H1 (cell line): ENCODE data around the gene STAC. TPM values are rescaled to one million over a fixed set of nuclear protein-coding genes. Genes with fewer than 3 reads are reported as not detected.

Experiments
- CTCF ChIA-PET: fragments of 300-600 bp; sonication (Branson Sonifier 250); formaldehyde crosslinking; loops from one replicate; lab custom pipeline; 2021; ENCODE audit not compliant: partially characterized antibody; lab: Charles Lee
- POLR2A ChIA-PET: fragments of 300-600 bp; sonication (Branson Sonifier 250); formaldehyde crosslinking; loops from one replicate; lab custom pipeline; 2021; ENCODE audit warnings: inconsistent platforms; ENCODE audit not compliant: partially characterized antibody; lab: Charles Lee
- DNase-seq, 2 experiments: peaks; one replicate each; pipeline versions ENCODE4 v3.0.0 to v3.0.0-alpha.2; 2010 to 2022; ENCODE audit warnings: low spot score in 2 of 2, low read depth in 1 of 2, mixed read lengths in 1 of 2
- FAIRE-seq: peaks from 2 replicates; lab custom pipeline; 2011; peaks lifted over from hg19 to GRCh38; lab: Jason Lieb, UNC
- H2AFZ ChIP-seq: 2 replicates; pipeline ENCODE4 v1.8.1; 2012; ENCODE audit warnings: low read length, inconsistent platforms
- H2AK5ac ChIP-seq: 2 replicates; pipeline ENCODE4 v1.6.1; 2013; ENCODE audit warnings: low read depth, low read length
- H2BK120ac ChIP-seq: replicated peaks from 2 replicates; pipeline ENCODE3; 2013; ENCODE audit warnings: low read depth, low read length, inconsistent platforms
- H2BK12ac ChIP-seq: 2 replicates; pipeline ENCODE4 v1.6.1; 2013; ENCODE audit warnings: low read depth, low read length
- H2BK15ac ChIP-seq: 2 replicates; pipeline ENCODE4 v1.6.1; 2013; ENCODE audit warnings: low read length
- H2BK20ac ChIP-seq: 2 replicates; pipeline ENCODE4 v1.6.1; 2013; ENCODE audit warnings: low read length
- H2BK5ac ChIP-seq: 2 replicates; pipeline ENCODE4 v1.6.1; 2013; ENCODE audit warnings: low read depth, low read length
- H3K14ac ChIP-seq: 2 replicates; pipeline ENCODE4 v1.6.1; 2013; ENCODE audit warnings: inconsistent platforms; ENCODE audit not compliant: insufficient read length
- H3K18ac ChIP-seq: 2 replicates; pipeline ENCODE4 v1.6.1; 2013; ENCODE audit warnings: low read length; ENCODE audit errors: extremely low read depth
- H3K23ac ChIP-seq: 2 replicates; pipeline ENCODE4 v1.6.1; 2013; ENCODE audit warnings: inconsistent platforms; ENCODE audit not compliant: insufficient read length
- H3K23me2 ChIP-seq: 2 replicates; pipeline ENCODE4 v1.6.1; 2013; ENCODE audit warnings: low read depth, low read length
- H3K27ac ChIP-seq: 2 replicates; pipeline ENCODE4 v1.6.1; 2011; ENCODE audit warnings: low read depth, low read length, inconsistent platforms
- H3K27me3 ChIP-seq, 4 experiments: replicated peaks in 1 of 4; 1 replicate in 1 of 4; 2 replicates in 3 of 4; pipeline versions ENCODE4 v1.6.1 to v1.8.1; 2011 to 2013; ENCODE audit warnings: low read length in 3 of 4, mild to moderate bottlenecking in 3 of 4, inconsistent platforms in 2 of 4, mixed read lengths in 2 of 4, moderate library complexity in 1 of 4; ENCODE audit not compliant: control insufficient read depth in 3 of 4, insufficient read depth in 3 of 4; ENCODE audit errors: extremely low read depth in 1 of 4
- H3K36me3 ChIP-seq, 4 experiments: 2 replicates each; pipeline versions ENCODE4 v1.6.1 to v1.8.1; 2011 to 2013; ENCODE audit warnings: mild to moderate bottlenecking in 4 of 4, low read length in 3 of 4, moderate library complexity in 2 of 4, control low read depth in 1 of 4, inconsistent platforms in 1 of 4; ENCODE audit not compliant: insufficient read depth in 4 of 4, control insufficient read depth in 2 of 4
- H3K4ac ChIP-seq: replicated peaks from 2 replicates; pipeline ENCODE3; 2013; ENCODE audit warnings: low read length, low read depth, mixed read lengths, inconsistent platforms; ENCODE audit not compliant: insufficient read length
- H3K4me1 ChIP-seq, 4 experiments: replicated peaks in 1 of 4; 1 replicate in 1 of 4; 2 replicates in 3 of 4; pipeline versions ENCODE4 v1.6.1 to v1.8.1; 2011 to 2013; ENCODE audit warnings: low read length in 3 of 4, inconsistent platforms in 2 of 4, mixed read lengths in 1 of 4; ENCODE audit not compliant: insufficient read depth in 4 of 4, control insufficient read depth in 3 of 4
- H3K4me2 ChIP-seq, 2 experiments: 2 replicates each; pipeline versions ENCODE4 v1.6.1 to v1.8.1; 2011 to 2013; ENCODE audit warnings: low read depth in 2 of 2, low read length in 2 of 2, control low read depth in 1 of 2, inconsistent platforms in 1 of 2, mild to moderate bottlenecking in 1 of 2; ENCODE audit not compliant: insufficient read depth in 1 of 2
- H3K4me3 ChIP-seq, 4 experiments: fragments of 200-600, 300-600 bp in 1 of 4; sonication (generic), shearing (Covaris generic), sonication (Bioruptor Twin) in 1 of 4; 2 replicates each; pipeline versions ENCODE4 v1.5.1 to v1.8.1; 2011 to 2016; ENCODE audit warnings: low read length in 4 of 4, low read depth in 3 of 4, control low read depth in 2 of 4, inconsistent platforms in 2 of 4, mild to moderate bottlenecking in 2 of 4, mixed read lengths in 1 of 4, moderate library complexity in 1 of 4; ENCODE audit not compliant: insufficient read depth in 2 of 4; ENCODE audit errors: extremely low read depth in 1 of 4
- H3K56ac ChIP-seq: replicated peaks from 2 replicates; pipeline ENCODE3; 2013; ENCODE audit warnings: low read depth, mild to moderate bottlenecking, mixed read lengths, low read length, inconsistent platforms; ENCODE audit not compliant: insufficient read length
- H3K79me1 ChIP-seq: 2 replicates; pipeline ENCODE4 v1.6.1; 2013; ENCODE audit warnings: low read depth, low read length, control low read depth
- H3K79me2 ChIP-seq, 2 experiments: 2 replicates each; pipeline versions ENCODE4 v1.6.1 to v1.8.1; 2012 to 2013; ENCODE audit warnings: low read length in 2 of 2, mild to moderate bottlenecking in 2 of 2, inconsistent platforms in 1 of 2; ENCODE audit not compliant: insufficient read depth in 2 of 2, control insufficient read depth in 1 of 2
- H3K9ac ChIP-seq, 4 experiments: replicated peaks in 1 of 4; 1 replicate in 1 of 4; 2 replicates in 3 of 4; pipeline versions ENCODE4 v1.6.1 to v1.8.1; 2011 to 2013; ENCODE audit warnings: low read depth in 3 of 4, low read length in 3 of 4, control low read depth in 2 of 4, mild to moderate bottlenecking in 2 of 4, moderate library complexity in 2 of 4, inconsistent platforms in 1 of 4; ENCODE audit errors: extremely low read depth in 1 of 4
- H3K9me3 ChIP-seq, 2 experiments: 2 replicates each; pipeline versions ENCODE4 v1.6.1 to v1.8.1; 2012 to 2013; ENCODE audit warnings: mild to moderate bottlenecking in 2 of 2, moderate library complexity in 2 of 2, control low read depth in 1 of 2, inconsistent platforms in 1 of 2, low read depth in 1 of 2, low read length in 1 of 2, mixed read lengths in 1 of 2; ENCODE audit not compliant: insufficient read depth in 2 of 2
- H4K20me1 ChIP-seq, 2 experiments: replicated peaks in 1 of 2; 2 replicates each; pipeline versions ENCODE3 to v1.8.1; 2011 to 2013; ENCODE audit warnings: inconsistent platforms in 2 of 2, low read length in 2 of 2, mild to moderate bottlenecking in 1 of 2; ENCODE audit not compliant: insufficient read depth in 2 of 2, control insufficient read depth in 1 of 2
- H4K5ac ChIP-seq: 2 replicates; pipeline ENCODE4 v1.6.1; 2013; ENCODE audit warnings: low read length, low read depth, mixed read lengths, inconsistent platforms; ENCODE audit not compliant: insufficient read length
- H4K8ac ChIP-seq: 2 replicates; pipeline ENCODE4 v1.8.0; 2013; ENCODE audit warnings: mild to moderate bottlenecking, moderate library complexity, low read length, inconsistent platforms; ENCODE audit not compliant: insufficient read depth; ENCODE audit errors: extremely low read depth
- H4K91ac ChIP-seq: replicated peaks from 2 replicates; pipeline ENCODE3; 2013; ENCODE audit warnings: low read length, mixed read lengths, inconsistent platforms; ENCODE audit not compliant: insufficient read length
- ASH2L ChIP-seq: fragments of 200-600, 300-600 bp; sonication (generic); IDR thresholded peaks from one replicate; pipeline ENCODE4 v1.7.1; 2017; ENCODE audit warnings: low read length
- EGR1 ChIP-seq: IDR thresholded peaks from 2 replicates; pipeline ENCODE4 v1.6.1; 2011; ENCODE audit warnings: low read depth, low read length, borderline replicate concordance
- GTF2F1 ChIP-seq: IDR thresholded peaks from 2 replicates; pipeline ENCODE4 v1.6.1; 2012; ENCODE audit warnings: low read depth, low read length, improper control_type of control experiment, borderline replicate concordance
- HDAC2 ChIP-seq, 2 experiments: fragments of 300-600 bp in 1 of 2; sonication (generic) in 1 of 2; IDR thresholded peaks; 2 replicates each; pipeline ENCODE4 v1.6.1; 2011 to 2012; ENCODE audit warnings: low read depth in 2 of 2, low read length in 2 of 2, mild to moderate bottlenecking in 2 of 2, moderate library complexity in 2 of 2, borderline replicate concordance in 1 of 2, inconsistent platforms in 1 of 2
- KDM1A ChIP-seq: fragments of 200-600, 300-600 bp; sonication (generic); IDR thresholded peaks from 2 replicates; pipeline ENCODE4 v1.7.1; 2016; ENCODE audit warnings: mild to moderate bottlenecking, low read length, borderline replicate concordance
- KDM5A ChIP-seq: fragments of 200-600 bp; IDR thresholded peaks from 2 replicates; pipeline ENCODE4 v1.7.1; 2012; ENCODE audit warnings: mild to moderate bottlenecking, low read length, inconsistent platforms, mixed read lengths
- POLR2A ChIP-seq, 2 experiments: IDR thresholded peaks; 1 replicate in 1 of 2; 2 replicates in 1 of 2; pipeline ENCODE4 v1.6.1; 2011; ENCODE audit warnings: low read depth in 2 of 2, low read length in 2 of 2, mild to moderate bottlenecking in 2 of 2; ENCODE audit errors: control extremely low read depth in 1 of 2
- RBBP5 ChIP-seq: IDR thresholded peaks from 2 replicates; pipeline ENCODE4 v1.7.1; 2012; ENCODE audit warnings: low read depth, mild to moderate bottlenecking, inconsistent platforms, low read length, moderate library complexity, borderline replicate concordance
- SRF ChIP-seq: IDR thresholded peaks from 2 replicates; pipeline ENCODE4 v1.6.1; 2011; ENCODE audit warnings: mild to moderate bottlenecking, low read depth, low read length, moderate library complexity
- WGBS, 2 experiments: shearing (Covaris generic) in 1 of 2; methylation state at CpG; one replicate each; pipeline versions ENCODE4 v1.1.6 to v1.1.7; 2013 to 2015; ENCODE audit warnings: low lambda C conversion rate in 2 of 2, mixed read lengths in 2 of 2, inconsistent platforms in 1 of 2, low coverage in 1 of 2, missing lambda C conversion rate in 1 of 2; ENCODE audit not compliant: insufficient replicate concordance in 2 of 2, insufficient coverage in 1 of 2, insufficient read length in 1 of 2; ENCODE audit errors: extremely low coverage in 1 of 2, missing lambda C conversion rate in 1 of 2; 5-methylcytosine and 5-hydroxymethylcytosine counted together
- polyA plus RNA-seq, 7 experiments: library from polyadenylated mRNA; depleted of rRNA in 3 of 7; stranded (reverse) in 5 of 7; unstranded in 2 of 7; fragments of >200 nt in 5 of 7; fragments of 200-250 nt in 2 of 7; gene quantifications; 1 replicate in 5 of 7; 2 replicates in 1 of 7; 4 replicates in 1 of 7; pipeline versions ENCODE4 v1.2.1 to v1.2.3, GENCODE V29; 2011 to 2013; ENCODE audit warnings: missing spikeins in 2 of 7, mixed read lengths in 2 of 7
- total RNA-seq: library from RNA; stranded (reverse); fragmentation: NEBNext Ultra II Directional; extraction: Animal tissue kit (Norgen Biotek cat#: 25700); gene quantifications from 2 replicates; pipeline ENCODE4 v1.2.1, GENCODE V29; 2021
- TF ChIP-seq, protein P1 (sequence below), 3 experiments: IDR thresholded peaks; 1 replicate in 2 of 3; 2 replicates in 1 of 3; pipeline versions ENCODE4 v1.5.1 to v1.6.1; 2011; ENCODE audit warnings: low read length in 3 of 3, mild to moderate bottlenecking in 3 of 3, inconsistent platforms in 2 of 3, low read depth in 1 of 3, moderate library complexity in 1 of 3; ENCODE audit not compliant: insufficient read depth in 1 of 3; ENCODE audit errors: control extremely low read depth in 1 of 3
- TF ChIP-seq, protein P2 (sequence below): IDR thresholded peaks from 2 replicates; pipeline ENCODE4 v1.6.1; 2012; ENCODE audit warnings: low read length, inconsistent platforms

Gene STAC
- total and polyA plus RNA-seq, 2 of the 8 experiments (the other 6 are each of a cell fraction or from before 2014, with no cell fraction given): 8.0 to 18.1 TPM

DNA sequence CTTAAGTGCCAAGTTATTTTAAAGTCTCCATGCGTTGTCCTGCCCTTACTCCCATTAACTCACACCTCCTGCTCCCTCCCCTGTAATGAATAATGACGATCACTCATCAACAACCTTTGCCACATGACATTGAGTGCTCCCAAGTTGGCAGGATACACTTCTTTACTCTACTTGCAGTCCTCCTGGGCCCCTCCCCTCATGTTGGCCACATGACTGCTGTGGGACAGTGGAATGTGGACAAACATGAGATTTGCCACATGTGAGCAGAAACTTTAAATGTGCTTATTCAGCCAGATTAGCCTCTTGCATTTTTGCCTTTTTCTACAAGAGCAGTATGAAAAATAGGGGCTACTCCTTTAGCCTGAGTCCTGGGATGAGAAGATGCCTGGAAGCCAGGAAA is 216.1 kb downstream of the STAC start:
- WGBS, 2 experiments: 81% methylated on average over 2 of the region's 2 CpGs; no CpG with 5 or more reads in 1 of the 2 experiments
- CTCF ChIA-PET: no interaction called here
- no peak for FAIRE-seq
- TF ChIP-seq, protein P1, sequence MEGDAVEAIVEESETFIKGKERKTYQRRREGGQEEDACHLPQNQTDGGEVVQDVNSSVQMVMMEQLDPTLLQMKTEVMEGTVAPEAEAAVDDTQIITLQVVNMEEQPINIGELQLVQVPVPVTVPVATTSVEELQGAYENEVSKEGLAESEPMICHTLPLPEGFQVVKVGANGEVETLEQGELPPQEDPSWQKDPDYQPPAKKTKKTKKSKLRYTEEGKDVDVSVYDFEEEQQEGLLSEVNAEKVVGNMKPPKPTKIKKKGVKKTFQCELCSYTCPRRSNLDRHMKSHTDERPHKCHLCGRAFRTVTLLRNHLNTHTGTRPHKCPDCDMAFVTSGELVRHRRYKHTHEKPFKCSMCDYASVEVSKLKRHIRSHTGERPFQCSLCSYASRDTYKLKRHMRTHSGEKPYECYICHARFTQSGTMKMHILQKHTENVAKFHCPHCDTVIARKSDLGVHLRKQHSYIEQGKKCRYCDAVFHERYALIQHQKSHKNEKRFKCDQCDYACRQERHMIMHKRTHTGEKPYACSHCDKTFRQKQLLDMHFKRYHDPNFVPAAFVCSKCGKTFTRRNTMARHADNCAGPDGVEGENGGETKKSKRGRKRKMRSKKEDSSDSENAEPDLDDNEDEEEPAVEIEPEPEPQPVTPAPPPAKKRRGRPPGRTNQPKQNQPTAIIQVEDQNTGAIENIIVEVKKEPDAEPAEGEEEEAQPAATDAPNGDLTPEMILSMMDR (IDR thresholded peaks at IDR 0.05; ENCODE audit: control extremely low read depth in 1 of 3, insufficient read depth in 1 of 3, low read depth in 1 of 3, low read length in 3 of 3): no peak
- no peak for TF ChIP-seq GTF2F1
- TF ChIP-seq KDM1A: no peak
- TF ChIP-seq HDAC2 (IDR thresholded peaks at IDR 0.05; ENCODE audit: borderline replicate concordance in 1 of 2, low read depth in 2 of 2, low read length in 2 of 2): no peak
- TF ChIP-seq SRF: no peak
- TF ChIP-seq, protein P2, sequence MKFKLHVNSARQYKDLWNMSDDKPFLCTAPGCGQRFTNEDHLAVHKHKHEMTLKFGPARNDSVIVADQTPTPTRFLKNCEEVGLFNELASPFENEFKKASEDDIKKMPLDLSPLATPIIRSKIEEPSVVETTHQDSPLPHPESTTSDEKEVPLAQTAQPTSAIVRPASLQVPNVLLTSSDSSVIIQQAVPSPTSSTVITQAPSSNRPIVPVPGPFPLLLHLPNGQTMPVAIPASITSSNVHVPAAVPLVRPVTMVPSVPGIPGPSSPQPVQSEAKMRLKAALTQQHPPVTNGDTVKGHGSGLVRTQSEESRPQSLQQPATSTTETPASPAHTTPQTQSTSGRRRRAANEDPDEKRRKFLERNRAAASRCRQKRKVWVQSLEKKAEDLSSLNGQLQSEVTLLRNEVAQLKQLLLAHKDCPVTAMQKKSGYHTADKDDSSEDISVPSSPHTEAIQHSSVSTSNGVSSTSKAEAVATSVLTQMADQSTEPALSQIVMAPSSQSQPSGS: no peak
- no peak for TF ChIP-seq RBBP5
- TF ChIP-seq KDM5A: no peak
- no peak for TF ChIP-seq ASH2L
- no peak for TF ChIP-seq EGR1
- TF ChIP-seq POLR2A (IDR thresholded peaks at IDR 0.05; ENCODE audit: control extremely low read depth in 1 of 2, low read depth in 2 of 2, low read length in 2 of 2): no peak

More for the DNA sequence above, 216.1 kb downstream of the STAC start:
- no peak for DNase-seq
- H3K23me2 ChIP-seq: no peaks in the 10 kb centered on the region
- no peak overlapping the region for H2BK120ac ChIP-seq
- no peak overlapping the region for H2BK12ac ChIP-seq
- H3K36me3 ChIP-seq: no peaks in the 10 kb centered on the region
- no peak overlapping the region for H2BK20ac ChIP-seq
- H3K9me3 ChIP-seq: no peaks in the 10 kb centered on the region
- H3K27ac ChIP-seq: no peak overlapping the region
- H3K4ac ChIP-seq: no peak overlapping the region
- H3K18ac ChIP-seq: no peak overlapping the region
- H4K5ac ChIP-seq: no peak overlapping the region
- H2BK15ac ChIP-seq: no peak overlapping the region
- no peak overlapping the region for H3K56ac ChIP-seq
- H3K4me1 ChIP-seq: no peaks in the 10 kb centered on the region
- H3K9ac ChIP-seq: no peak overlapping the region
- no peak overlapping the region for H2AFZ ChIP-seq
- POLR2A ChIA-PET: no interaction called here
- no peaks in the 10 kb centered on the region for H3K79me1 ChIP-seq
- H2AK5ac ChIP-seq: no peak overlapping the region
- no peaks in the 10 kb centered on the region for H3K27me3 ChIP-seq
- no peak overlapping the region for H4K8ac ChIP-seq
- no peak overlapping the region for H3K4me3 ChIP-seq
- no peaks in the 10 kb centered on the region for H3K79me2 ChIP-seq
- H3K4me2 ChIP-seq: no peak overlapping the region
- no peak overlapping the region for H4K91ac ChIP-seq
- no peak overlapping the region for H3K23ac ChIP-seq
- H2BK5ac ChIP-seq: no peak overlapping the region
- no peaks in the 10 kb centered on the region for H4K20me1 ChIP-seq
- no peak overlapping the region for H3K14ac ChIP-seq
